ENCODE data around the gene ADAMTS13.

GRCh38 chr9:133493845-133494540 lies 71.8 kb downstream of the ADAMTS13 start:
- no peak for TF ChIP-seq POLR2AphosphoS5 (IDR thresholded peaks at IDR 0.05)
- TF ChIP-seq CTCF (IDR thresholded peaks at IDR 0.05 in 8 of 11, conservative IDR thresholded peaks at IDR 0.05 in 3 of 11), result no peak
- no peak for TF ChIP-seq POLR2A (IDR thresholded peaks at IDR 0.05)
